PC-9 (cell line): ENCODE results near the gene EXD2.

Source experiments
- CTCF ChIP-seq: fragments of 200-600 bp; sonication (generic); conservative IDR thresholded peaks from 2 replicates; pipeline ENCODE4 v1.6.1; 2017; ENCODE audit warnings: mixed run types, antibody characterized with exemption, mild to moderate bottlenecking, moderate library complexity
- EZH2 ChIP-seq: fragments of 200-600 bp; sonication (generic); IDR thresholded peaks from 2 replicates; pipeline ENCODE4 v1.8.0; 2017; ENCODE audit warnings: antibody characterized with exemption, low read depth

DNA sequence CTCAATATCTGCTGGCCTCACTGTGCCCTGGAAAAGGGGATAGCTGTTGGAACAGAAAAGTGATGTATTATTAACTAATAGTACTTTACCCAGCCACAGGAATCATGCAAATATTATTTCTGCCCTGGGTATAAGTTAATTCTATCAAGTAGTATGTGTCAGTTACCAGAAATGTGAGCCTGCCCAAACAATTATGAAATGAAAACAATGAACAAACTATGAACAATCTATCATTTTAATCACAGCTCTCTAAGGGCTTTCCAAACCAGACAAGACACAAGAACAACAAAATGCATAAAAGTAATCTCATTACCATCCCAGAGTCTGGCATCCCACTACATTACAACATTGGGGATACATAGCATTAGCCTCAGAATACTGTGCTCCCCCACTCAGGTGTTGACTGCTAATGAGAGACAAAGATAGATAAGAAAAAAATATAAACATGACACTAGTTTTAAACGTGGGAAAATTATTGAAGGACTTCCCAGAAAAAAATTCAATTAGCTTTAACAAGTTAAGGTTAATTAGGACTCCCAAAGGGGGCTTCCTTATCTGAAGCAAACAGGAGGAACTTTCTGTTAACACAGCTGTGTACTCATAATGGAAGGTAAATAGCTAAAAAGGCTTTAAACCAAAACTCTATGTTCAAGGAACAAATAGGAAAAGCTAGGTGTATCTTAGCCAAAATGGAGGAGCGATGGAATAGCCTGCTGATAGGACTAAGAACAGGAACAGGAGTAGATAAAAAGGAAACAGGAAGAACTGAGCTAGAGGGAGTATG lies 41.6 kb upstream of the EXD2 start:
- TF ChIP-seq EZH2: no peak
- no peak for TF ChIP-seq CTCF
